Measurements from ENCODE around the gene VSIR.

VSIR gene

DNA sequence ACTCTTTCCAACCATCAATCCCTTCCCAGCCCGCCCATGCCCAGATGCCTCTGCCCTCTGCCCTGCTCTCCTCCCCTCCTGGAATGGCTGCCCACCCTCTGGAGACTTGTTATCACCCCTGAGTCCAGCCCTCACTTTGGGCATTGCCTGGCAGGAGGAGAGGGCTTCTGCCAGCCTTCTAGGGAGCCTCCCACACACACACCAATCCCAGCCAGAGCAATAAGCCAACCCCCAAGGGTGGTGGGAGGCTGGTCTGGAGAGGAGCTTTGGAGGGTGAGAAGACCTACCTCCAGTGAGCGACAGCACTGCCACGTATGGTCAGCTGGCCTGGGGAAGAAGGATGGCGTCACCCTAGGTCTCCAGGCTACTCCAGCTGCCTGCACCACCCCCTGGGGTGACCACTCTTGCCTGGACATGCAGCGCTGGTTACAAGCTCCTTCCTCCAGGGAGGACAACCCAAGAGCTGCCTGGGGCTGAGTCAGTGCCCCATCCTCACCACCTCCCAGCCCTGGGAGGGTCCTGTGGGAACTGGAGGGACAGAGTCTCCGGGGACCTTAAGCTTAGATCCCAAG, 62.2 kb downstream of the VSIR start:
- DNase-seq = no peak

DNA sequence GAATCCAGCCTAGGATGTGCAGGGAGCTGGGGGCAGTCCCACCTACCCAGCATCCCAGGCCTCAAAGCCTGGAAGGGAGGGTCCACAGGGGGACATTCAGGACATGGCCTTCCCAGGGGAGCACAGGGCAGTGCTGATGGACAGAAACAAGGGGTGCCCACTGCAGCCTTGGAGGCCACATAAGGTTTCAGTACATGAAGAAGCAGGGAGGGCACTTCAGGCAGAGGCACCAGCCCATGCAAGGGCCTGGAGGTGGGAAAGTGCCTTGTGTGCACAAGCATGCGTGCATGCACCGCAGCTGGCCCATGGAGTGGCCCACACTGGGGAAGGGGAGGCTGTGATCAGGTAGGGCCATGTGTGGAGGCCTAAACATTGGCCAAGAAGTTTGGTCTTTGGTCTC, 62.8 kb downstream of the VSIR start:
- DNase-seq = no peak

DNA sequence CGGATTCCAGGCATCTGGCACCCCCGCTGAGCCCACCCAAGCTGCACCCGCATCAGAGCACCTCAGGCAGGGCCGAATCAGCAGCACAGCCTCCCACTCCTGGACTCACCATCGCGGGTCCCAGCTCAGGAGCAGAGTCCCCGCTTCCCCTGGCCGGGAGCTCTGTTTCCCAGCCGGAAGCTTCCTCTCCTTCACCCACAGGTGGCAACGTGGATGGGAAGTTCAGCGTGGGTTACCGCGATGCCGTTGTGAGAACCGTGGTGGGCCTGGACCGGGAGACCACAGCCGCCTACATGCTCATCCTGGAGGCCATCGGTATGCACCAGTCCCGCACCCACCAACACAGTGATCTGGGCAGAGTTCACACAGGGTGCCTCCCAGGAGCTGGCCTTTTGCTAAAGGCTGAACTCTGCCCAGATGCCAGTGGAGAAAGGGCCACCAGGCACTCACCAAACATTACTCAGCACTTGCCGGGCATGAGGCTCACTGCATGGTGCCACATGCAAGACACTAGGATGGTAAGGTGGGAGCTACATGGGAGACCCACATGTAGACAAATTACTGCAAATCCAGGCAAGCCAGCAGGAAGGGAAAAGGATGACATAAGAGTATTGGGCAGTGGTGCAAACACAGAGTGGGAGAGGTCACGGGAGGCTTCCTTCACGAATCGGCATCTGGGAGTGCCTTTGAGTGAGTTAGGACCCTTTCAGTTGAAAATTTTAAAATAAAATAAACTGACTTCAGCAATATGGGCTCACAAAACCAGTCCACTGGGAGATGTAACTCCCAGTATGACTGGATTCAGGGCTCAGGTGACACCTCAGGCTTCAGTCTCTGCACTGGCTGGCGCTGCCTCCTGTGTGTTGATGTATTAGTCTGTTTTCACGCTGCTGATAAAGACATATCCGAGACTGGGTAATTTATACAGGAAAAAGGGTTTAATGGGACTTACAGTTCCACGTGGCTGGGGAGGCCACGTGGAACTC, 64.1 kb downstream of the VSIR start:
- no peak for DNase-seq

- no peak for DNase-seq
Observed at GRCh38 chr10:71708301-71708703, 65.0 kb downstream of the VSIR start.

DNA sequence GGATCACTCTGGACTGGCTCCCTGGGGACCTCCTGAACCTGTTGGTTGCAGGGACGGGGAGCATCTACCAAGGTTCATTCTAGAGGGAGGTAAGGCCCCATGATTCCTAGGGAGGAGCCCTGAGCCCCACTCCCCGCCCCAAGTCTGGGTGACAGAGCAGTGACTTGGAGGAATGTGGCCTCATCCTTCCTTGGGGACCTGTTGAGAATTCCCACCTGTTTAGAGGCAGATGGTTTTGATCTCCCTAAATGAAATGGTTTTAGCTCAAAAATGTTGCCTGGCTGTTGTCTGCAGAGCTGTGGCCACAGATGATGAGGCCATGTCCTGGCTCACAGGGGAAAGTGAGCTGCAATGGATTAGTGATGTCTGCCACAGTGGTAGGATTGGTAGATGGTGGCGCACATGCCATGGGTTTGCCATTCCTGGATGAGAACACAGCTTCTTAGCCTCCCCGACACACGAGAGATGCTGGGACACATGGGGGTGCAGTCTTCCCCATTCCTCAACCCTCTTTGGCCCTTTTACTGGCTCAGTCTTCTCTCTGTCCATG, 66.0 kb downstream of the VSIR start:
- no peak for DNase-seq

GRCh38 chr10:71706216-71707121, 66.9 kb downstream of the VSIR start:
- DNase-seq = no peak

- DNase-seq = no peak
Observed at GRCh38 chr10:71705582-71705981, 67.7 kb downstream of the VSIR start.

DNA sequence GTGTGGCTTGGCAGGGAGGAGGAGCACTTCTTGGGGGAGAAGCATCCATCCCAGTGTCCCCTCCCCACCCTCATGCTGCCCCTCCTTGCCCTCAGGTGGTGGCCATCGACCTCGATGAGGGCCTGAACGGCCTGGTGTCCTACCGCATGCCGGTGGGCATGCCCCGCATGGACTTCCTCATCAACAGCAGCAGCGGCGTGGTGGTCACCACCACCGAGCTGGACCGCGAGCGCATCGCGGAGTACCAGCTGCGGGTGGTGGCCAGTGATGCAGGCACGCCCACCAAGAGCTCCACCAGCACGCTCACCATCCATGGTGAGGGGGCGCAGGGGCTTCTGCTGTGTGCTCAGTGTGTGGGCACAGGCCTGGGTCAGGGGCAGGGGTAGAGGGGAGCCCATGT, 68.5 kb downstream of the VSIR start:
- no peak for DNase-seq

DNA sequence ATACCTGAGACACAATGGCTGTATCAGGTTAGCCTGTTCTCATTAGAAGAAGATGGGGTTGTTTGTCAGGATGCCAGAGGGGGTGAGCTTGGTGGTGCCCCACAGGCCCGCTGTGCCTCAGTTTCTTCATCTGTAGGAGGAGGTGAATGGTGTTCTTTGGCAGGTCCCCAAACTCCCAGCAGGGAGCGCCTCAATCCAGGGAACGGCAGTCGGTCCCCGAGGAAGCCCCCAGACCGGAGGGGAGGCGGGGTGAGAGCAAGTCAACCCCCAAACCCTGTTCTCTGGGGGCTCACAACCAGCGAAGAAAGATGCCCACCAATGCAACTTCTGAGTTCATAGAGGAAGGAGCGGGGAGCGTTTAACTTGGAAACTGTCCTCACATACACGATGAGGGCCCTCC, 69.7 kb downstream of the VSIR start:
- no peak for DNase-seq

GRCh38 chr10:71701496-71702132, 71.7 kb downstream of the VSIR start:
- DNase-seq = no peak

DNA sequence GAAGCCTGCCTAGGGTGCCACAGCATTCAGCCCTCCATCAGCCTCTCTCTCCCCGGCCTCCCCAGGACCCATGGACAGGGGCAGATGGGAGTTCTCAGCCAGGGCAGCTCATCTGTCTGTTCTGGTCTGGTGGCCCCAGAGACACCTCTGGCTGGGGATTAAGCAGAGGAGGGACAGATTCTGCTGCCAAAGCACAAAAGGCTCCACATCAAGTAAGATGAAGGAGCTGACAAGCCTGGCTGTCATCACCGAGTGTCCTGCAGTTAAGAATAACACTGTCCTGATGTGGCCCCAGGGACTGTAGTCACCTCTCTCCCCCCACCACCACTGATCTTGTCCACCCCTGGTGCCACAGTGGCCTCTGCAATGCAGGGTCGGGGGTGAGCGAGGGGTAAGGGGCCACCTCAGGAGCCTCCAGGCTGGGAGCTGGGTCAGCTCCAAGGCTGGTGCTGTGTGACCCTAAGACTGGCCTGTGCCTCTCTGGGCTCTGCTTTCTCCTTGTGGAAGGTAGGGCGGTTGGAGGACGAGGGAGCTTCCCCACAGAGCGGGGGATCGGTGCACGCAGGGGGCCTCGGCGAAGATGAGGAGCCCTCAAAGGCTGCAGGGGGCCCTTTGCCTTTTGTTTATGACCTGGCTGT, 72.5 kb downstream of the VSIR start:
- no peak for DNase-seq

DNA sequence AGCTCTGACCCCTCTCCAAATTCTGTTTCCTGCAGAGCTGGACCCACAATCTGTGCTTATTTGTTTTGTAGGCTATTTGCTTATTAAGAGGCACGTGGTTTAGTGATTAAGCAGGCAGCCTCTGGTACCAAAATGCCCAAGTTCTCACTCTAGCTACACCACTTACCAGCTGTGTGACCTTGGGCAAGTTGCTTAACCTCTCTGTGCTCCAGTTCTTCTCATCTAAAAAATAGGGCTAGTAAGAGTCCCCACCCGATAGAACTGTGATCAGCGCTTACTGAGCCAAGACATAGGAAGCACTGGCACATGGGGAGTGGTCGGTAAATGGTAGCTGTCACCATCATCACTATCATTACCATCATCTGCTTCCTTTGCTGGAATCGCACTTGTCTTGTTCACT, 74.6 kb downstream of the VSIR start:
- DNase-seq = no peak

- no peak for DNase-seq
Observed at GRCh38 chr10:71697938-71698709, 75.2 kb downstream of the VSIR start.

All from NCI-H510A treated with DMSO at 0.1 percent for 48 hours (cell line).